HG02938 (cell line): ENCODE results near the gene CENPP.
"Not testable (repeated sequence)": the region's sequence is repeated elsewhere in the genome, so short reads cannot be mapped to it uniquely, and the experiment has no call there.

Experiments used
- ATAC-seq: cut with Tn5 transposase; IDR thresholded peaks from one replicate; pipeline ENCODE4 v1.9.1; 2021; ENCODE audit warnings: mild to moderate bottlenecking, moderate library complexity; ENCODE audit not compliant: unreplicated experiment

The CENPP gene

GRCh38 chr9:92573612-92574011 lies 247.9 kb downstream of the CENPP start:
- not testable (repeated sequence) for ATAC-seq

- no peak for ATAC-seq
Measured at GRCh38 chr9:92576175-92576574, 250.4 kb downstream of the CENPP start.

DNA sequence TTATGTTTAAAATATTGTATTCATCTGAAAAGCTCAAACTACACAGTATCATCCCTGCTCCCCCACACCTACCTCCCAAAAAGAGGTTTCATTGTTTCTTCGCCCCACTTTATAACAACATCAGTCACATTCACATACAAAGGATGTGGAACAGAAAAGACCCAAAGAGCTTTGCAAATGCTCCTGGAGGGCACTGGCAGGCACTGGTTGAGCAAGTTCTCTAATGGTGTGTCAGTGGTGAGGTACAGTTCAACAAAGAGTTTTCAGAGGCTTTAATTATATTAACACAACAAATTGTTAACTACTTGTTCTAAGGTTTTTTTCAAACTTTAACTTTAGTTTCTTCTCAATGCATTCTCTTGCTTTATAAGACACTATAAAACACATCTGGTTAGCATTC lies 264.2 kb downstream of the CENPP start:
- ATAC-seq, result no peak

- no peak for ATAC-seq
Measured at GRCh38 chr9:92590377-92590776, 264.6 kb downstream of the CENPP start.

GRCh38 chr9:92592537-92592936 lies 266.8 kb downstream of the CENPP start:
- no peak for ATAC-seq

DNA sequence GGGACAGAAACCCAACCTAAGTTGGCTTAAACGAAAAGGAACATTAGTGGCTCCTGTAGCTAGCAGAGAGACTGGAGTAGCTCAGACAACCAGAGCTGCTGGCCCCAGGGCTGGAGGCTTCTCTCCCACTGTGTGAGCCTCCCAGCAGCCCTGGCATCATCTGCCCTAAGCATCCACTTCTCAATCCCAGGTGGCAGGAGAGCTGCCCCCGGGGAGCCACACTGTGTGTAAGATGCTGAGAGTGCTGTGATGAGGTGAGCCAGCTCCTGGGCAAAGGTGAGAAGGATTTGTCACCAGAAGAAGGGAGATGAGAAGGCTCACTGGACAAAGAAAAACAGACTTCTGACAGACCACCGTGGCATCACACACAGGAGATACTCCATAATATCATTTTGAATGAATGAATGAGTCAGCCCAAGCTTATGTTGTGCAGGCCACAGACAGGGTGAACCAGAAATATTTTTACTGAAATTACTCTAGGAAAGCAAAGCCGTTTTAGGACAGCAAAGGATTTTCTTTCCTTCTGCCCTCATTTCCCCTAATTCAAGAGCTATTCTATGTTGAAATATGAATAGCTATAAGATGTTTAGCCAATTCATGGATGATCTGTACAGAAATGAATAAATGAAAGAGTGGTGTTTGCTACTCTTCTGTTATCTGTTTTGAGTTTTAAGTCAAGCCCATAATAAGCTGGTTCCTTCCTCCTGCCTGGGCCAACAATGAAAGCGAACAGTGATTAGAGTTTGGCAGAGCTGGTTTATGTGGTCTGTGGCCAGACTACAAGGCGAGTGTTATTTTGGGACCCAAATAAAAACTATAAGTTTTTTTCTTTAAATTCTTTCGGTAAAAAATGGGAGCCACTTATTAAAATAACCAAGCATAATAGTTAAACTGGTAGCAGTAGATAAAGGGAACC lies 267.5 kb downstream of the CENPP start:
- ATAC-seq, result no peak

GRCh38 chr9:92595075-92595474 lies 269.3 kb downstream of the CENPP start:
- ATAC-seq, result not testable (repeated sequence)

DNA sequence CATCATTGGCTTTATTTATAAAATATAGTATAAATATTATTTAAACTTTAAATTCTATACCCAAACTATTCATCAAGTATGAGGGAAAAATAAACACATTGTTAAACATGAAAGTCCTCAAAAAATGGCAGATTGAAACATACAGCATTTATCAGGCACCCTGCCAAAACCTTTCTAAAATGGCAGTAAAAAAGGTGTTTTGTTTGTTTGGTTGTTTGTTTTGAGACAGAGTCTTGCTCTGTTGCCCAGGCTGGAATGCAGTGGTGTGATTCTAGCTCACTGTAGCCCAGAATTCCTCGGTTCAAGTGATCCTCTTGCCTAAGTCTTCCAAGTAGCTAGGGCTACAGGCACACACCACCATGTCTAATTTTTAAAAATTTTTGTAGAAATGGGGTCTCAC lies 270.2 kb downstream of the CENPP start:
- no peak for ATAC-seq

- no peak for ATAC-seq
Measured at GRCh38 chr9:92598382-92598781, 272.6 kb downstream of the CENPP start.

- ATAC-seq, result no peak
Measured at GRCh38 chr9:92599938-92600461, 274.2 kb downstream of the CENPP start.

GRCh38 chr9:92600462-92601261 lies 274.9 kb downstream of the CENPP start:
- no peak for ATAC-seq

GRCh38 chr9:92601451-92601850 lies 275.7 kb downstream of the CENPP start:
- ATAC-seq, result no peak

DNA sequence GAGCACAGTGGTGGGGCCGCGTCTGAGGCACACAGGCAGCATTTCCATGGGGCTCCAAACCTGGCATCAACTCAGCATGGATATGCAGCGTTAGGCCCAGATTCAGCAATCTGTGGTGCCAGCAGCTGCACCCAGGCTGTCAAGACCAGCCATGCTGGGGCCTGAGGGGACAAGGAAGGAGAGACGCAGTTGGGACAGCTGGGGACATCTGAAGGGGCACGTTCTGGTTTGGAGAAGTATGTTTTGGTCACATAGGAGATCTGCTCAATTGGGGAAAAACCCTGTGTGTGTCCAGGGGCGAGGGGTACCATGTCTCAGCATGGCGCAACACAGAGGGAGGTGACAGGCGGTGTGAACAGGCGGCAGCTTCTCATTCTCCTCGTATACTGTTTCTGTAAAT lies 276.7 kb downstream of the CENPP start:
- no peak for ATAC-seq

GRCh38 chr9:92603100-92603499 lies 277.3 kb downstream of the CENPP start:
- ATAC-seq, result no peak

DNA sequence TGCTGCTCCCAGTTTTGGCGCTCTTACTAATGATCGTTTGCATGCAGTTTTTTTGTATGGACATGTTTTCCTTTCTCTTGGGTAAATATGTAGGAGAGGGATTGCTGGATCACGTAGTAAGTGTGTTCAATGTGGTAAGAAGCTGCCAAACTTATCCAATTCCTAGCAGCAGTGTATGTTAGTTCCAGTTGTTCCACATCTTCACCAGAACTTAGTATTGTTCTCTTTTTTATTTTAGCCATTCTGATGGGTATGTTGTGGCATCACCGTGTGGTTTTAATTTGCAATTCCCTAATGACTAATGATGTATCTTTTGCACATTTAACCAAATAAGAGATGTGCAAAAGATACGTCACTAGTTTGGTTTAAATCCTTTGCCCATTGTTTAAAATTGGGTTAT lies 278.2 kb downstream of the CENPP start:
- no peak for ATAC-seq

GRCh38 chr9:92605224-92605623 lies 279.5 kb downstream of the CENPP start:
- ATAC-seq, result no peak

- ATAC-seq, result no peak
Measured at GRCh38 chr9:92607088-92607487, 281.3 kb downstream of the CENPP start.

- no peak for ATAC-seq
Measured at GRCh38 chr9:92607773-92608172, 282.0 kb downstream of the CENPP start.

DNA sequence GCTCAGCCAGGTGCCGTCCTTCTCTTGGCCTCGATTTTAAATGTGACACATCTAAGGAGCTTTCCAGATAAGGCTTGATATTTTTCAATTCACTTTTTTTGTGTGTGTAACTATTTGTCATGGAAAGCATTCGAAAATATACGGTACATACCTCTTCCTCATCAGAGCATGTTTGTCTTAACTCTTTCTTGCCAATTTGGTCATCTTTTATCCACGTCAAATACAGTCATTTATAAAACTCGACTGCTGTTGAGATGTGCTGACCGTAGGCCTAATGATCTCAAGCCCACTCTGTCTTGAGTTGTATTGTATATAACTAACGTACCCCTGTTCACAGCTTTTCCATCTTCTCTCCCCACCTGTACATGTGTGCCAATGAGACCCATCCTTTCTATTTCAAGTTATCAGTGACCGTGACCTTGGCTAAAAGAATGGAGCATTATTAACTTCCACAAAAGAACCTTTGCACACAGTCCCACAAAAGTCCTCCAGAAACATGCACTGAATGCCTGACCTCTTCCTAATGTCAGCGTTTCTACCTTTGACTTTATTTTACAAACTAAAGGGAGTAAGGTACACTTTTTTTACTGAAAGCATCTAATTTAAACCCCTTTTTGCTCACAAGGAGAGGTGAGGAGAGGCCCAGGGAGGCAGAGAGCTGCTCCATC lies 282.6 kb downstream of the CENPP start:
- no peak for ATAC-seq

DNA sequence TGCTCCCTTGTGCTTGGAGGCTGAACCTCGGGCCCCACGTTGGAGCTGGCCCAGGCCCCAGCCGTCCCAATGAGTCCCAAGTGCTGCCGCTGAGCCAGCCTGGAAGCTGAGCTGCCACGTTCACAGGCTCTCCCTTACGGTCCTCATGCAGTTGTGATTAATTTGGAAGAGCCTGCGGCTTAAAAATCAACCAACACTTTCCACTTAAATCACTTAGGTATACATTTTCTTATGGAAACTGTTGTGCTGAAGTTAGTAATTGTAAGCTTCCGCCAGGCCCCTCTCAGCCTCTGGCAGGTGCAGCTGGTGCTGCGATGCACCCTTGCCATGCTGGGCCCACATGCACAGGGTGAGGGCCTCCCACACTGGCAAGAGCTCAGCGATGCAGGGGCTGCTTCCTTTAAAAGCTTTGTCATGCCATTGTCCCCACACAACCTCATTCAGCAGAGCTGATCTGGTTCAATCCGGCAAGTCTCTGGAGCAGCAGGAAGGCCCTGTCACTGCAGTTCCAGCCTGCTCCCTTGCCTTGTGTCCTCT lies 283.2 kb downstream of the CENPP start:
- no peak for ATAC-seq
